ENCODE results near the gene C10orf143. TPM values are rescaled to one million over a fixed set of nuclear protein-coding genes. Genes with fewer than 3 reads are reported as not detected.
"Not testable (repeated sequence)": the region's sequence is repeated elsewhere in the genome, so short reads cannot be mapped to it uniquely, and the experiment has no call there.

The C10orf143 gene
- total RNA-seq, 1 donor from 2014 or later = 4.7 TPM

DNA sequence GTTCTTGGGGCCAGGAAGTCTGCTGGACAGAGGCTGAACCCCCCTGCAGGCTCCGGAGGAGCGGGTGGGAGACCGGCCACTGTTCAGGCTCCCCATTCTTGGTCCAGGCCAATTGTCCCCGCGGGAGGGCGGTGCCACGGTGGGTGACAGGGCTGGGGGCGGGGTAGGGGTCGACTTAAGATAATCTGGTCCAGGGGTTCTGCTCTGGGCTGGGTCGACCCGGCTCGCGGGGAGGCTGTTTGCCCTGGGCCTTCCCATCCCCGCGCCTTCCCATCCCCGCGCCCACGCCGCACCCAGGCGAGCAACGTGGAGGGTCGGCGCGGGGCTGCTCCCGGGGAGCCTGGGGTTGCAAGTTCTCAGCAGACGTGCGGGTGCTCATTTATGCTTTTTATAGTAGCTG lies 18.3 kb upstream of the C10orf143 start:
- no peak overlapping the region for H3K4me3 ChIP-seq (ENCODE audit: low read depth, low read length)
- TF ChIP-seq, protein P1, sequence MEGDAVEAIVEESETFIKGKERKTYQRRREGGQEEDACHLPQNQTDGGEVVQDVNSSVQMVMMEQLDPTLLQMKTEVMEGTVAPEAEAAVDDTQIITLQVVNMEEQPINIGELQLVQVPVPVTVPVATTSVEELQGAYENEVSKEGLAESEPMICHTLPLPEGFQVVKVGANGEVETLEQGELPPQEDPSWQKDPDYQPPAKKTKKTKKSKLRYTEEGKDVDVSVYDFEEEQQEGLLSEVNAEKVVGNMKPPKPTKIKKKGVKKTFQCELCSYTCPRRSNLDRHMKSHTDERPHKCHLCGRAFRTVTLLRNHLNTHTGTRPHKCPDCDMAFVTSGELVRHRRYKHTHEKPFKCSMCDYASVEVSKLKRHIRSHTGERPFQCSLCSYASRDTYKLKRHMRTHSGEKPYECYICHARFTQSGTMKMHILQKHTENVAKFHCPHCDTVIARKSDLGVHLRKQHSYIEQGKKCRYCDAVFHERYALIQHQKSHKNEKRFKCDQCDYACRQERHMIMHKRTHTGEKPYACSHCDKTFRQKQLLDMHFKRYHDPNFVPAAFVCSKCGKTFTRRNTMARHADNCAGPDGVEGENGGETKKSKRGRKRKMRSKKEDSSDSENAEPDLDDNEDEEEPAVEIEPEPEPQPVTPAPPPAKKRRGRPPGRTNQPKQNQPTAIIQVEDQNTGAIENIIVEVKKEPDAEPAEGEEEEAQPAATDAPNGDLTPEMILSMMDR (conservative IDR thresholded peaks at IDR 0.05; ENCODE audit: low read depth, low read length) = no peak
- no peak for DNase-seq (ENCODE audit: low read depth)

DNA sequence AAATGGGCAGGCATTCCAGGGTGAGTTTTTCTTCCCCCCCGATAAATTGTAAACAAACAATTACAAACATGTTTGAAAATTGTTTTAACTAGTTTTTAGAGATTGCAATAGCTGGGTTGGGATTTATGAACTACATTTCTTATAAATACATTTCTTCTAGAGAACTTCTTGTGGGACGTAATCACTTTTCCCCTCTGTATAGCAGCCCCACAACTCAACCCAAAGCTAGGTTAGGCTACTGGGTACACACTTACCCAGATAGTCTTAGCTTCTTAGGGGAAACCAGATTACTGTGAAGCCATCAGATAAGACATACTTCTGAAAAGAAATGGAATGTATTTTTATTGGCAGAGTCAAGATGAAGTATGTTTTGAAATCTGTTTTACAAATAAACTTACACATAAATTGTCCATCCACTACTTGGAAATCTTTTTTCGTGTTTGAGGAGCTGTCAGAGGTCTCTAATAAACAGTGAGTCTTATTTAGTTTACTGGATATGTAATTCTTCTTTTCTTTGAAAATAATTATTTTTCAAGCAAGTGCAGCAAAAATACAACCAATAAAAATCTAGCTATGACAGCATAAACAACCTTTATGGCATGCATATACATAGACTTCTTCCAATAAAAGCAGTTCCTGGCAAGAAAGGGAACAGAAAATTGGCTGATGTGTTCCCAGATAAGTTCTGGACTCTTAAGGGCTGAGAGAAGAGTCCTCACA lies 17.6 kb upstream of the C10orf143 start:
- no peak overlapping the region for H3K4me3 ChIP-seq (ENCODE audit: low read depth, low read length)
- TF ChIP-seq, protein P1 (conservative IDR thresholded peaks at IDR 0.05; ENCODE audit: low read depth, low read length) = no peak
- DNase-seq (ENCODE audit: low read depth) = no peak

- TF ChIP-seq, protein P1 (conservative IDR thresholded peaks at IDR 0.05; ENCODE audit: low read depth, low read length) = peak; percentile 88
- H3K4me3 ChIP-seq (ENCODE audit: low read depth, low read length) = no peak overlapping the region
Measured at GRCh38 chr10:130127364-130128061, 16.9 kb upstream of the C10orf143 start.

GRCh38 chr10:130121486-130122079 lies 11.0 kb upstream of the C10orf143 start:
- TF ChIP-seq, protein P1 (conservative IDR thresholded peaks at IDR 0.05; ENCODE audit: low read depth, low read length) = no peak
- no peak for DNase-seq (ENCODE audit: low read depth)
- no peak overlapping the region for H3K4me3 ChIP-seq (ENCODE audit: low read depth, low read length)

More at GRCh38 chr10:130127364-130128061, 16.9 kb upstream of the C10orf143 start:
- DNase-seq (ENCODE audit: low read depth) = no peak

DNA sequence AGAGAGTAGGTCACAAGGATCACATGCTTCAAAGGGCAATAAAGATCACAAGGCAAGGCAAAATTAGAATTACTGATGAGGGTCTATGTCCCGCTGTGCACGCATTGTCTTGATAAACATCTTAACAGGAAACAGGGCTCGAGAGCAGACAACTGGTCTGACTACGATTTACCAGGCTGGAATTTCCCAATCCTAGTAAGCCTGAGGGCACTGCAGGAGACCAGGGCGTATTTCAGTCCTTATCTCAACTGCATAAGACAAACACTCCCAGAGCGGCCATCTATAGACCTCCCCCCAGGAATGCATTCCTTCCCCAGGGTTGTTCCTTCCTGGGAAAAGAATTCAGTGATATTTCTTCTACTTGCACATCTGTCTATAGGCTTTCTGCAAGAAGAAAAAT lies 6.9 kb upstream of the C10orf143 start:
- DNase-seq (ENCODE audit: low read depth) = not testable (repeated sequence)

GRCh38 chr10:130116942-130117341 lies 6.3 kb upstream of the C10orf143 start:
- DNase-seq (ENCODE audit: low read depth); H3K4me3 ChIP-seq (ENCODE audit: low read depth, low read length): not testable (repeated sequence)

More for the DNA sequence above, 6.9 kb upstream of the C10orf143 start:
- not testable (repeated sequence) for H3K4me3 ChIP-seq (ENCODE audit: low read depth, low read length)

GRCh38 chr10:130112821-130113220 lies 2.2 kb upstream of the C10orf143 start:
- TF ChIP-seq, protein P1 (conservative IDR thresholded peaks at IDR 0.05; ENCODE audit: low read depth, low read length) = no peak
- no peak overlapping the region for H3K4me3 ChIP-seq (ENCODE audit: low read depth, low read length)
- no peak for DNase-seq (ENCODE audit: low read depth)
